Uterus (tissue), 2 donors: ENCODE measurements around the gene PHF1.

ENCODE experiments used
- POLR2A ChIP-seq, 2 donors: fragments of 450-650 bp; IDR thresholded peaks; one replicate each; pipeline ENCODE4 v1.6.1; 2016; ENCODE audit warnings: antibody characterized with exemption in 2 of 2, mild to moderate bottlenecking in 1 of 2, moderate library complexity in 1 of 2
- TF ChIP-seq, protein P1 (sequence below), 4 experiments: fragments of 200-600 bp in 2 of 4; fragments of 450-650 bp in 2 of 4; sonication (generic) in 2 of 4; IDR thresholded peaks; one replicate each; pipeline ENCODE4 v1.5.1; 2016 to 2019; ENCODE audit warnings: antibody characterized with exemption in 4 of 4, mild to moderate bottlenecking in 2 of 4, moderate library complexity in 1 of 4

DNA sequence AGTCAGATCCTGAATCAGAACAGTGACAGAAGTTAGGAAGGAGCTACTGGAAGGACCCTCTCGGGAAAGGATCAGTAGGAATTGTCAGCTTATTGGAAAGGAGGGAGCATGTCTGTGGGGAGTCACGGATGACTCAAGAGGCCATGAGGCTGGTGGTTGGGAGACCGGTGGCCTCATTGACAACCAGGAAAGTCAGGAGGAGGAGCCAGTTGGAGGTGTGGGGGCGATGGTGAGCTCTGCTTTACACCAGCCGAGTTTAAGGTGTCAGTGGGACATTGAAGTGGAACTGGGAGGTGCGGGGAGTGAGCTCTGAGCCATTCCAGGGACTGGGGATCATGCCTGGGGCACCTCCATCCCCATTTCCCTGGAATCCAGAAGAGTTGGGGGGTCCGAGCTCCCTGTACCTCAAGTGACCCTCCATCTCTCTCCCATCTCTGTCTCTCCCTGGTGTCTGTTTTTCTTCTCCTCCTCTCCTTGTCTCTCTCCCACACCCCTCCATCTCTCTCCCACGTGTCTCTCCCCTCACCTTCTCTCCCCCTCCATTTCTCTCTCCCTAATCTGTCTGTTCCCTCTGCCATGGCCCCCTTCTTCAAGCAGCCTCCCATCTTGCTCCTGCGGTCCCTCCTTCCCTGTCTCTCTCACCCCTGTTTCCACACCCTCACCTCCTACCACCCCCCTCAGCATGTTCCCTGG lies 29.3 kb downstream of the PHF1 start:
- TF ChIP-seq, protein P1, sequence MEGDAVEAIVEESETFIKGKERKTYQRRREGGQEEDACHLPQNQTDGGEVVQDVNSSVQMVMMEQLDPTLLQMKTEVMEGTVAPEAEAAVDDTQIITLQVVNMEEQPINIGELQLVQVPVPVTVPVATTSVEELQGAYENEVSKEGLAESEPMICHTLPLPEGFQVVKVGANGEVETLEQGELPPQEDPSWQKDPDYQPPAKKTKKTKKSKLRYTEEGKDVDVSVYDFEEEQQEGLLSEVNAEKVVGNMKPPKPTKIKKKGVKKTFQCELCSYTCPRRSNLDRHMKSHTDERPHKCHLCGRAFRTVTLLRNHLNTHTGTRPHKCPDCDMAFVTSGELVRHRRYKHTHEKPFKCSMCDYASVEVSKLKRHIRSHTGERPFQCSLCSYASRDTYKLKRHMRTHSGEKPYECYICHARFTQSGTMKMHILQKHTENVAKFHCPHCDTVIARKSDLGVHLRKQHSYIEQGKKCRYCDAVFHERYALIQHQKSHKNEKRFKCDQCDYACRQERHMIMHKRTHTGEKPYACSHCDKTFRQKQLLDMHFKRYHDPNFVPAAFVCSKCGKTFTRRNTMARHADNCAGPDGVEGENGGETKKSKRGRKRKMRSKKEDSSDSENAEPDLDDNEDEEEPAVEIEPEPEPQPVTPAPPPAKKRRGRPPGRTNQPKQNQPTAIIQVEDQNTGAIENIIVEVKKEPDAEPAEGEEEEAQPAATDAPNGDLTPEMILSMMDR (IDR thresholded peaks at IDR 0.05) = no peak
- TF ChIP-seq POLR2A (IDR thresholded peaks at IDR 0.05) = no peak
